ENCODE results near the gene GRXCR2.

GRXCR2 gene

GRCh38 chr5:145915970-145916638 is 43.3 kb upstream of the GRXCR2 start:
- H3K4me3 ChIP-seq (ENCODE audit: low read depth, low read length): no peak overlapping the region
- no peak for DNase-seq (ENCODE audit: low read depth)
- TF ChIP-seq CTCF (IDR thresholded peaks at IDR 0.05; ENCODE audit: control insufficient read depth, extremely low read depth, insufficient read depth): no peak

GRCh38 chr5:145913701-145914100 is 40.9 kb upstream of the GRXCR2 start:
- no peak overlapping the region for H3K4me3 ChIP-seq (ENCODE audit: low read depth, low read length)
- TF ChIP-seq CTCF (IDR thresholded peaks at IDR 0.05; ENCODE audit: control insufficient read depth, extremely low read depth, insufficient read depth): no peak
- DNase-seq (ENCODE audit: low read depth): no peak

GRCh38 chr5:145912594-145912993 is 39.8 kb upstream of the GRXCR2 start:
- no peak for TF ChIP-seq CTCF (IDR thresholded peaks at IDR 0.05; ENCODE audit: control insufficient read depth, extremely low read depth, insufficient read depth)
- DNase-seq (ENCODE audit: low read depth): no peak
- no peak overlapping the region for H3K4me3 ChIP-seq (ENCODE audit: low read depth, low read length)

- H3K4me3 ChIP-seq (ENCODE audit: low read depth, low read length): no peak overlapping the region
- no peak for DNase-seq (ENCODE audit: low read depth)
- TF ChIP-seq CTCF (IDR thresholded peaks at IDR 0.05; ENCODE audit: control insufficient read depth, extremely low read depth, insufficient read depth): no peak
These were observed 39.2 kb upstream of the GRXCR2 start for GRCh38 chr5:145912019-145912418.

DNA sequence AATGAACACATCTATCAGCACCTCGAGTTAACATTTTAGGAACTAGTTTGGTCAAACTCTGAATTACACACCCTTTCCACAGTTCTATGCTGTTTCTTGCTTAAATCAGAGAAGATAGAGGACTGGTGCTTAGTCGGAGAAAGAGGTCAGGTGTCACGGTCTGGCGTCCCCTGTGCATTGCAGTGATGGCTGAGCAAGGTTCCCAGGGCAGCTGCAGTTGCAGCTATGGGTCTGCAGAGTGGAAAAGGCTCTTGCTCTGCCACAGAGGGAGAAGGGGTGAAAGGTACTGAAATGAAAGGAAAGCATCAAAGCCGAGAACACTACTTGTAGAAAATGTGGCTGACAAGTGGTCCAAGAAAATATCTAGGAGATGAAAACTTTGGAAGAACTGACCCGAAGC is 38.4 kb upstream of the GRXCR2 start:
- no peak for TF ChIP-seq CTCF (IDR thresholded peaks at IDR 0.05; ENCODE audit: control insufficient read depth, extremely low read depth, insufficient read depth)
- no peak for DNase-seq (ENCODE audit: low read depth)
- no peak overlapping the region for H3K4me3 ChIP-seq (ENCODE audit: low read depth, low read length)

DNA sequence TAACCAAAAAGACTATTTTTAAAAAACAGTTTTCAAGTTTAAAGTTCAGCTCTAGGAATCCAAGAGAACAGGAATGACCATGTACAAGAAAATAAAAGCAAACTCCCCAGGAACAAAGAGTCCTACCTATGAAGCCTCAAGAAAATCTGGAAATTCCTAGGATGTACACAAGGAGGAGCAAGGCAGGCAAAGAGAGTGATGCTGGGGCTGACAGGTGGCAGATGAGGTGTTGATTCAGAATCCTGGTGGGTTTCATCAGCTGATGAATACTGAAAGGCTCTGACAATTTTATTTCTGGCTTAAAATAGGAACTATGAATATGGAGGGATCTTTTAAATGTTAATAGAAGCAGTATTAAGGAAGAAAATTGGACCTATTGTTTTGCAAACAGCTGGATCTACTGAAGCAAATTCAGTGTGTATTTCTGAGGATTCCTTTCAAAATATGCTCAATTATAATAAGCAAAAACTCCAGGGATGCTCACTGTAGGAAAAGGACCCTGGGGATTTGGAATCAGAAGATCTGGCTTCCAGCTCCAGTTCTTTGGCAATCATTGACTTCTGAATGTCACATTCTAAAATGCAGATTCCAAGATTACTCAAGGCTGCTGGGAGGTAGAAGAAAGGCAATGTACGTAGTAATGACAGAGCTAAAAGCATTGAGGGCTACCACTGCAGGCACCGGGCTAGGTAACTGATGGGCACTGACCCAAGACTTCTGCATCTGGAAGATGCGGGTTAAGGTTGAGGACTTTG is 35.6 kb upstream of the GRXCR2 start:
- DNase-seq (ENCODE audit: low read depth): no peak
- peak; percentile 54 for TF ChIP-seq CTCF (IDR thresholded peaks at IDR 0.05; ENCODE audit: control insufficient read depth, extremely low read depth, insufficient read depth)
- H3K4me3 ChIP-seq (ENCODE audit: low read depth, low read length): no peak overlapping the region
